Fibroblast of pulmonary artery (primary cell): Measurements from ENCODE around the gene CHST4.
A peak's percentile ranks its signal among the peaks of the same experiment; 100 is the strongest.

Experiments used
- DNase-seq: peaks from one replicate; pipeline ENCODE4 v3.0.0-alpha.2; 2010; ENCODE audit warnings: low read depth
- H3K4me3 ChIP-seq: replicated peaks from 2 replicates; pipeline ENCODE4 v1.5.1; 2011; ENCODE audit warnings: low read depth, mild to moderate bottlenecking, control low read depth, low read length, moderate library complexity
- TF ChIP-seq, protein P1 (sequence below): IDR thresholded peaks from 2 replicates; pipeline ENCODE4 v1.5.1; 2011; ENCODE audit warnings: mild to moderate bottlenecking, control low read depth, low read length, inconsistent platforms; ENCODE audit errors: missing control alignments

The CHST4 gene

DNA sequence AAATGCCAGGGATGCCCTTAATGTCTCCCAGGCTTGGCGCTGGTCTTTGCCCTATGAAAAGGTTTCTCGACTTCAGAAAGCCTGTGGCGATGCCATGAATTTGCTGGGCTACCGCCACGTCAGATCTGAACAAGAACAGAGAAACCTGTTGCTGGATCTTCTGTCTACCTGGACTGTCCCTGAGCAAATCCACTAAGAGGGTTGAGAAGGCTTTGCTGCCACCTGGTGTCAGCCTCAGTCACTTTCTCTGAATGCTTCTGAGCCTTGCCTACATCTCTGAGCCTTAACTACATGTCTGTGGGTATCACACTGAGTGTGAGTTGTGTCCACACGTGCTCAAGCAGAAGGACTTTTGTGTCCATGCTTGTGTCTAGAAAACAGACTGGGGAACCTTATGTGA is 11.4 kb downstream of the CHST4 start:
- H3K4me3 ChIP-seq = no peak overlapping the region
- TF ChIP-seq, protein P1, sequence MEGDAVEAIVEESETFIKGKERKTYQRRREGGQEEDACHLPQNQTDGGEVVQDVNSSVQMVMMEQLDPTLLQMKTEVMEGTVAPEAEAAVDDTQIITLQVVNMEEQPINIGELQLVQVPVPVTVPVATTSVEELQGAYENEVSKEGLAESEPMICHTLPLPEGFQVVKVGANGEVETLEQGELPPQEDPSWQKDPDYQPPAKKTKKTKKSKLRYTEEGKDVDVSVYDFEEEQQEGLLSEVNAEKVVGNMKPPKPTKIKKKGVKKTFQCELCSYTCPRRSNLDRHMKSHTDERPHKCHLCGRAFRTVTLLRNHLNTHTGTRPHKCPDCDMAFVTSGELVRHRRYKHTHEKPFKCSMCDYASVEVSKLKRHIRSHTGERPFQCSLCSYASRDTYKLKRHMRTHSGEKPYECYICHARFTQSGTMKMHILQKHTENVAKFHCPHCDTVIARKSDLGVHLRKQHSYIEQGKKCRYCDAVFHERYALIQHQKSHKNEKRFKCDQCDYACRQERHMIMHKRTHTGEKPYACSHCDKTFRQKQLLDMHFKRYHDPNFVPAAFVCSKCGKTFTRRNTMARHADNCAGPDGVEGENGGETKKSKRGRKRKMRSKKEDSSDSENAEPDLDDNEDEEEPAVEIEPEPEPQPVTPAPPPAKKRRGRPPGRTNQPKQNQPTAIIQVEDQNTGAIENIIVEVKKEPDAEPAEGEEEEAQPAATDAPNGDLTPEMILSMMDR = peak; percentile 71
- peak; percentile 56 for DNase-seq

DNA sequence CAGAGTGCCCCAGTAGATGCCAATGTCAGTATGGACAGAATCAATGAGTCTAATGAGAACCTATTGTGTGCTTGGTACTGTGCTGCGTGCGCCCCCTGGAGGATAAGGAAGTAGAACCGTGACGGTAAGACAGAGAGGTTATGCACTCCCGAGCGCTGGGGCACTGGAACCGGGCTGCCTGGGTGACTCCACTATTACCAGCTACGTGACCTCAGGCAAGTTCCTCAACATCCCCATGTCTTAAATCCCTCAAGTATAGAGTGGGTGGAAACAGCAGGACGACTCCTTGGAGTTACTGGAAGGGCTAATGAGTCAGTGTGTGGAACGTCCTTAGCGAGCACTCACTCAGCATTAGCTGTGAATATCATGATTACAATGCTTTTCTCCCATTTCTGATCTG is 16.2 kb downstream of the CHST4 start:
- TF ChIP-seq, protein P1 = peak; percentile 53
- no peak overlapping the region for H3K4me3 ChIP-seq
- DNase-seq = peak; percentile 23

DNA sequence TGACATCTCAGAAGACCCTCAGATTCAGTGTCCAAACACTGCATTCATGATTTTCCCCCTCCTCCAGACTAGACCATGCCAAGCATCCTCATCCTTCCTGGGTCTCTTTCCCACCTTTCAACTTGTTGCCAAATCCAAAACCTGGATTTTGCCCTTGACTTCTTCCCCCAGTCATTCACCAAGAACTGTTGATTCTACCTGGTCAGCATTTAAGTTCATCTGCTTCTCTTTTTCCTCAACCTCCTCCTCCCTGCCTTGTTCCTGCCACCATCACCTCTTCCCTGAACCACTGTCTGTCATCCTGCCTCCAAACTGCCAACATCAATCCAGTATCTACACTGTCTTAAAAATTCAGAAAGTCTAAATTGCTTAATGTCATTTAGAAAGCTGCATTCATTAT is 20.9 kb downstream of the CHST4 start:
- DNase-seq = no peak
- no peak overlapping the region for H3K4me3 ChIP-seq
- TF ChIP-seq, protein P1 = no peak

DNA sequence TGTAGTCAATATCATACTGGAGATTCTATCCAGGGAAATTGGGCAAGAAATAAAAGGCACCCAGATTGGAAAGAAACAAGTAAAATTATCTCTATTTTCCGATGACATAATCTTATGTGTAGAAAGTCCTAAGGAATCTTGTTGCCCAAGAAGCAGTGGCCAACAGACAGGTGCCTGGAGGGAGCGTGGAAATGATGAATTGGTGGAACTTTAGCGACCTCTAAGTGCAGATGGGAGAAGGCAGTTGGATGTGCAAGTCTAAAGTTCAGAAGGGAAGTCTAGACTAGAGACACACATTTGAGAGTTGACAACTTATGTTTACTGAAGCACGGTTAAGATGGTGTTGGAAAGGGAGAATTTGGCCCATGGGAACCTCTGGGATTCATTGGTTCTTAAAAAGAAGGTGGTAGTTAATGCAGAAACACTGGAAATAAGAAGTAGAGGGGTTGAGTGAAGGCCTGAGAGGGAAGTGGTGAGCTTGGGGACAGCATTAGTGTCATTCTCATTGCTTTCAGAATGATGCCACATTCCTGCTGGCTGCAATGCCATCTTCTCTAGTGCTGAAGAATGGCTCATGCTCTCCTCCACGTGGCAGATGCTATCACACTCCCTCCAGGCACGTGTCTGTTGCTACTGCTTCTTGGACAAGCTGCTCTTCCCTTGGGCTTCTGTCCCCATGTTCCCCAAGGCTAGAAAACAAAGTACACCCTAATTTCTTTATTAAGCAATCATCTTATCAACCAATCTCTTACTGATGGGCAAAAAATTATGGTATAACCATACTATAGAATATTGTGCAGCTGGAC is 26.7 kb downstream of the CHST4 start:
- no peak for DNase-seq
- H3K4me3 ChIP-seq = no peak overlapping the region
- TF ChIP-seq, protein P1 = no peak

DNA sequence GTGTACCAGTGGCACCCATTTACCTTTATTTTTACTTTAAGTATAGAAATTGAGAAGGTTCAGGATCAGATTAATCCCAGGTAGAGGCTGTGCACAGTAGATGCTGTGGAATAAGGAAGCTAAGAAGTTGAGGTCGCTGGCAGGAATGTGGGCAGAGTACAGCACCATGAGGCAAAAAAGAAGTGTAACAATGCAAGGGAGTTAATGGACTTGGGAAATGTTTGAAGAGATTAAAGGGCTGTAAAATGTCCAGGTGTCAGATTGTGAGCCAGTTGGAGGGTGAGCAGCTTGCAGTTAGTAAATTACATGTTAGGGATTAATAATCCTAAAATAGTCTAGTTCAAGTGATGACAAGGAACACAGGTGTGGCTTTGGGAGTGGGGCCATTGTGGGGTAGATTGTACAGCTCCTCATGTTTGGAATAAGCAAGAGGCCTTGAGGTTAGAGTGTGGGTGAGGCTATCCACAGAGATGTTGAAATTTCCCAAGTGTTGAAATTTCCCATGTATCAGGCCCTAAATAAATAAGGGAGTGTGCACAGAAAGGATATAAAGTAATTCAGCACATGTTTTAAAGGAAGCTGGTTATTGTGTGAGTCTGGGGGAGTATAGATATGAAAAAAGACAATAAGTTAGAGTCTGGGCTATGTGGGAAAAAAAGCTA is 29.1 kb downstream of the CHST4 start:
- no peak overlapping the region for H3K4me3 ChIP-seq
- peak; percentile 69 for DNase-seq
- TF ChIP-seq, protein P1 = no peak

GRCh38 chr16:71557299-71557698 is 31.1 kb downstream of the CHST4 start:
- TF ChIP-seq, protein P1 = no peak
- no peak for DNase-seq
- no peak overlapping the region for H3K4me3 ChIP-seq
